OCI-LY7 (cell line): ENCODE measurements around the gene C12orf50.

Source experiments
- EZH2phosphoT487 ChIP-seq: fragments of 200-600 bp; sonication (generic); IDR thresholded peaks from 2 replicates; pipeline ENCODE4 v1.6.1; 2018; ENCODE audit warnings: low read depth, borderline replicate concordance, mild to moderate bottlenecking, mixed run types, antibody characterized with exemption, low read length, moderate library complexity, mixed read lengths
- TF ChIP-seq, protein P1 (sequence below): fragments of 200-600 bp; sonication (generic); conservative IDR thresholded peaks from 2 replicates; pipeline ENCODE4 v1.5.1; 2014; ENCODE audit warnings: mild to moderate bottlenecking, antibody characterized with exemption, low read length, moderate library complexity, mixed read lengths

DNA sequence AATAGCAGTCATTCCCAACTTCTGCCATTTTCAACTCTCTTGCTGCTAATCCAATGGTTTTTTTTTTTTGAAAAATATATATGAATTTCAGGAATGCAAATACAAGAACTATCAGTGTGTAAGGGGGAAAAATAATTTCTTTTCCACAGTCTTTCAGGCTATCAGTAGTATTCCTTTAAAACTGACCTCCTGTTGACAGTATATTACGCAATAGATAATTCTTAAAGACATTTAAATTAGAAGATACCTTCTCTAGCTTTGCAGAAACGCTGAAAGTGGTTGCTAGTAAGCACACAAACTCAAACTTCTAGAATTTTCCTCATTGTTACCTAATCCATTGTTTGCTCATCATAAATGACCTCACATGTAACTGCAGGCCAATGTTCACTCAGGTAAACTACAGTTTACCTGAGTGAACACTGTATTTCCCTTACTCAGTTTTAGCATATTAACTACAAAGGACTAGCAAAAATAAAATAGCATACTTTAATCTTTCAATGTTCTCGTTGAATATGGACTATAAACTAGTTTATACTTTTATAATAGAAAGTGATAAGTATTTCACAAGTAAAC is at the start of gene C12orf50:
- TF ChIP-seq, protein P1, sequence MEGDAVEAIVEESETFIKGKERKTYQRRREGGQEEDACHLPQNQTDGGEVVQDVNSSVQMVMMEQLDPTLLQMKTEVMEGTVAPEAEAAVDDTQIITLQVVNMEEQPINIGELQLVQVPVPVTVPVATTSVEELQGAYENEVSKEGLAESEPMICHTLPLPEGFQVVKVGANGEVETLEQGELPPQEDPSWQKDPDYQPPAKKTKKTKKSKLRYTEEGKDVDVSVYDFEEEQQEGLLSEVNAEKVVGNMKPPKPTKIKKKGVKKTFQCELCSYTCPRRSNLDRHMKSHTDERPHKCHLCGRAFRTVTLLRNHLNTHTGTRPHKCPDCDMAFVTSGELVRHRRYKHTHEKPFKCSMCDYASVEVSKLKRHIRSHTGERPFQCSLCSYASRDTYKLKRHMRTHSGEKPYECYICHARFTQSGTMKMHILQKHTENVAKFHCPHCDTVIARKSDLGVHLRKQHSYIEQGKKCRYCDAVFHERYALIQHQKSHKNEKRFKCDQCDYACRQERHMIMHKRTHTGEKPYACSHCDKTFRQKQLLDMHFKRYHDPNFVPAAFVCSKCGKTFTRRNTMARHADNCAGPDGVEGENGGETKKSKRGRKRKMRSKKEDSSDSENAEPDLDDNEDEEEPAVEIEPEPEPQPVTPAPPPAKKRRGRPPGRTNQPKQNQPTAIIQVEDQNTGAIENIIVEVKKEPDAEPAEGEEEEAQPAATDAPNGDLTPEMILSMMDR: no peak
- TF ChIP-seq EZH2phosphoT487: no peak
